Eye (tissue), 1 donor: Measurements from ENCODE around the gene CGB3.
"Not testable (repeated sequence)": the region's sequence is repeated elsewhere in the genome, so short reads cannot be mapped to it uniquely, and the experiment has no call there.

ENCODE experiments used
- DNase-seq: peaks from one replicate; pipeline ENCODE4 v3.0.0-alpha.2; 2015

CGB3 gene

GRCh38 chr19:49042177-49042576 lies 18.0 kb upstream of the CGB3 start:
- DNase-seq = no peak

GRCh38 chr19:49039736-49040135 lies 15.6 kb upstream of the CGB3 start:
- DNase-seq = not testable (repeated sequence)

- DNase-seq = not testable (repeated sequence)
Observed at GRCh38 chr19:49038557-49039276, 14.6 kb upstream of the CGB3 start.

GRCh38 chr19:49038111-49038510 lies 14.0 kb upstream of the CGB3 start:
- DNase-seq = not testable (repeated sequence)

GRCh38 chr19:49036815-49037214 lies 12.7 kb upstream of the CGB3 start, which contains the start of gene CGB1:
TSS of gene CGB1 (minus strand) at chr19:49036895. CDS start at chr19:49036711, 184 bp downstream.
- not testable (repeated sequence) for DNase-seq

- DNase-seq = not testable (repeated sequence)
Observed at GRCh38 chr19:49031642-49032301, 7.6 kb upstream of the CGB3 start, which contains the start of gene CGB2. TSS of gene CGB2 (plus strand) at chr19:49031890. CDS start at chr19:49032096, 206 bp downstream.

GRCh38 chr19:49030323-49030722 lies 6.2 kb upstream of the CGB3 start:
- DNase-seq = not testable (repeated sequence)

- not testable (repeated sequence) for DNase-seq
Observed at GRCh38 chr19:49029749-49030148, 5.6 kb upstream of the CGB3 start.

- not testable (repeated sequence) for DNase-seq
Observed at GRCh38 chr19:49028686-49029085, 4.6 kb upstream of the CGB3 start.

GRCh38 chr19:49025599-49025998 lies 1.5 kb upstream of the CGB3 start:
- not testable (repeated sequence) for DNase-seq

GRCh38 chr19:49025088-49025487 lies 955 bp upstream of the CGB3 start:
- DNase-seq = not testable (repeated sequence)

GRCh38 chr19:49022116-49022515 lies 2.0 kb downstream of the CGB3 start:
- no peak for DNase-seq

- no peak for DNase-seq
Observed at GRCh38 chr19:49020931-49021895, 2.9 kb downstream of the CGB3 start.

- DNase-seq = no peak
Observed at GRCh38 chr19:49020342-49020741, 3.8 kb downstream of the CGB3 start.

GRCh38 chr19:49019242-49019932 lies 4.7 kb downstream of the CGB3 start:
- DNase-seq = peak; percentile 64

GRCh38 chr19:49018388-49019241 lies 5.5 kb downstream of the CGB3 start:
- DNase-seq = peak; percentile 40

GRCh38 chr19:49017666-49018351 lies 6.3 kb downstream of the CGB3 start:
- peak; percentile 68 for DNase-seq

GRCh38 chr19:49017041-49017665 lies 7.0 kb downstream of the CGB3 start, which contains the start of gene LHB:
TSS of gene LHB (minus strand) at chr19:49017091. CDS start at chr19:49017081, 10 bp downstream.
- no peak for DNase-seq

- no peak for DNase-seq
Observed at GRCh38 chr19:49016067-49016839, 7.9 kb downstream of the CGB3 start.
